Osteoblast (primary cell): ENCODE data around the gene PROX1. TPM values are rescaled to one million over a fixed set of nuclear protein-coding genes. Genes with fewer than 3 reads are reported as not detected.

Source experiments
- DNase-seq: peaks from one replicate; pipeline ENCODE4 v3.0.0; 2011; ENCODE audit warnings: low spot score, mixed read lengths; ENCODE audit not compliant: insufficient read length; ENCODE audit errors: missing footprints
- H2AFZ ChIP-seq: 2 replicates; pipeline ENCODE4 v1.6.0; 2011; ENCODE audit warnings: mild to moderate bottlenecking, low read length
- H3K27ac ChIP-seq: 2 replicates; pipeline ENCODE4 v1.5.1; 2011; ENCODE audit warnings: mild to moderate bottlenecking, low read depth, low read length, moderate library complexity
- H3K27me3 ChIP-seq: 2 replicates; pipeline ENCODE4 v1.6.0; 2012; ENCODE audit warnings: mild to moderate bottlenecking, control low read depth, inconsistent platforms, low read length, moderate library complexity; ENCODE audit not compliant: insufficient read depth
- H3K36me3 ChIP-seq: 2 replicates; pipeline ENCODE4 v1.5.1; 2011; ENCODE audit warnings: mild to moderate bottlenecking, low read length, control low read depth, moderate library complexity; ENCODE audit not compliant: insufficient read depth
- H3K4me1 ChIP-seq: 2 replicates; pipeline ENCODE4 v1.5.1; 2011; ENCODE audit warnings: mild to moderate bottlenecking, low read length, control low read depth, moderate library complexity; ENCODE audit not compliant: insufficient read depth
- H3K4me2 ChIP-seq: 2 replicates; pipeline ENCODE4 v1.6.0; 2011; ENCODE audit warnings: mild to moderate bottlenecking, low read length; ENCODE audit not compliant: insufficient read depth
- H3K4me3 ChIP-seq: fragments of 200-600 bp; sonication (generic); 3 replicates; pipeline ENCODE4 v1.5.1; 2012; ENCODE audit warnings: mild to moderate bottlenecking, low read length, inconsistent platforms; ENCODE audit not compliant: insufficient read depth
- H3K79me2 ChIP-seq: 2 replicates; pipeline ENCODE4 v1.6.0; 2012; ENCODE audit warnings: mild to moderate bottlenecking, low read length, control low read depth, inconsistent platforms; ENCODE audit not compliant: insufficient read depth
- H3K9me3 ChIP-seq: 2 replicates; pipeline ENCODE4 v1.5.1; 2011; ENCODE audit warnings: low read depth, low read length, control low read depth
- H4K20me1 ChIP-seq: 2 replicates; pipeline ENCODE4 v1.6.0; 2012; ENCODE audit warnings: mild to moderate bottlenecking, low read length, control low read depth; ENCODE audit not compliant: insufficient read depth
- CTCF ChIP-seq: IDR thresholded peaks from 2 replicates; pipeline ENCODE4 v1.5.1; 2011; ENCODE audit warnings: mild to moderate bottlenecking, low read depth, low read length, moderate library complexity; ENCODE audit errors: extremely low read depth
- total RNA-seq: library from RNA; depleted of rRNA; stranded (reverse); fragments of >200 nt; gene quantifications from 2 replicates; pipeline ENCODE4 v1.2.3, GENCODE V29; 2012

PROX1 gene
- total RNA-seq, 1 donor = under 0.01 TPM

GRCh38 chr1:213986020-213986924 lies 1.5 kb upstream of the PROX1 start:
- no peaks in the 10 kb centered on the region for H4K20me1 ChIP-seq

GRCh38 chr1:213986925-213987250 lies 885 bp upstream of the PROX1 start:
- DNase-seq = no peak
- H3K4me1 ChIP-seq = peaks cover 10% of the 10 kb centered on the region
- no peaks in the 10 kb centered on the region for H3K36me3 ChIP-seq
- H3K4me3 ChIP-seq = peak overlapping the region; percentile 82
- H3K27me3 ChIP-seq = peaks cover 74% of the 10 kb centered on the region
- no peaks in the 10 kb centered on the region for H3K79me2 ChIP-seq
- H3K27ac ChIP-seq = no peak overlapping the region
- TF ChIP-seq CTCF = no peak
- H4K20me1 ChIP-seq = no peaks in the 10 kb centered on the region
- H3K9me3 ChIP-seq = no peaks in the 10 kb centered on the region
- no peak overlapping the region for H2AFZ ChIP-seq
- peak overlapping the region; percentile 98 for H3K4me2 ChIP-seq

More at GRCh38 chr1:213986020-213986924, 1.5 kb upstream of the PROX1 start:
- H3K27me3 ChIP-seq = peaks cover 78% of the 10 kb centered on the region
- peak; percentile 65 for DNase-seq
- no peak overlapping the region for H3K4me2 ChIP-seq
- H3K4me1 ChIP-seq = peaks cover 10% of the 10 kb centered on the region
- H3K79me2 ChIP-seq = no peaks in the 10 kb centered on the region
- no peak overlapping the region for H2AFZ ChIP-seq
- no peaks in the 10 kb centered on the region for H3K36me3 ChIP-seq
- H3K9me3 ChIP-seq = no peaks in the 10 kb centered on the region
- H3K4me3 ChIP-seq = no peak overlapping the region
- no peak for TF ChIP-seq CTCF
- H3K27ac ChIP-seq = no peak overlapping the region

GRCh38 chr1:213987422-213987926 lies 299 bp upstream of the PROX1 start:
- peak; percentile 99 for DNase-seq
- no peaks in the 10 kb centered on the region for H3K36me3 ChIP-seq
- peak overlapping the region; percentile 96 for H2AFZ ChIP-seq
- no peak for TF ChIP-seq CTCF
- H3K27ac ChIP-seq = peak overlapping the region; percentile 33
- no peaks in the 10 kb centered on the region for H3K9me3 ChIP-seq
- H3K4me3 ChIP-seq = peak overlapping the region; percentile 82
- H3K4me2 ChIP-seq = peak overlapping the region; percentile 98
- H3K27me3 ChIP-seq = peaks cover 68% of the 10 kb centered on the region
- no peaks in the 10 kb centered on the region for H3K79me2 ChIP-seq
- no peaks in the 10 kb centered on the region for H4K20me1 ChIP-seq
- H3K4me1 ChIP-seq = peaks cover 10% of the 10 kb centered on the region

GRCh38 chr1:213988507-213989001 lies 781 bp downstream of the PROX1 start:
- Histone ChIP-seq H4K20me1 (no peaks in the 10 kb centered on the region), H3K27me3 (peaks cover 57% of the 10 kb centered on the region), H3K4me2 (peak overlapping the region; percentile 98), H3K79me2 (no peaks in the 10 kb centered on the region), H3K27ac (no peak overlapping the region), H3K9me3 (no peaks in the 10 kb centered on the region), H3K36me3 (no peaks in the 10 kb centered on the region), H3K4me1 (peaks cover 10% of the 10 kb centered on the region), H3K4me3 (peak overlapping the region; percentile 82), H2AFZ (peak overlapping the region; percentile 96)
- DNase-seq = peak; percentile 92
- TF ChIP-seq CTCF = no peak
